Stimulated activated CD4-positive, alpha-beta T cell treated with anti-CD3 and anti-CD28 coated beads, Interleukin-4, amount 100 ng/mL, for 1 hour (primary cell): ENCODE results near the gene TALDO1.
"Not testable (repeated sequence)": the region's sequence is repeated elsewhere in the genome, so short reads cannot be mapped to it uniquely, and the experiment has no call there.

Experiments used
- DNase-seq: peaks from one replicate; pipeline ENCODE4 v3.0.0-alpha.2; 2020

TALDO1 gene

DNA sequence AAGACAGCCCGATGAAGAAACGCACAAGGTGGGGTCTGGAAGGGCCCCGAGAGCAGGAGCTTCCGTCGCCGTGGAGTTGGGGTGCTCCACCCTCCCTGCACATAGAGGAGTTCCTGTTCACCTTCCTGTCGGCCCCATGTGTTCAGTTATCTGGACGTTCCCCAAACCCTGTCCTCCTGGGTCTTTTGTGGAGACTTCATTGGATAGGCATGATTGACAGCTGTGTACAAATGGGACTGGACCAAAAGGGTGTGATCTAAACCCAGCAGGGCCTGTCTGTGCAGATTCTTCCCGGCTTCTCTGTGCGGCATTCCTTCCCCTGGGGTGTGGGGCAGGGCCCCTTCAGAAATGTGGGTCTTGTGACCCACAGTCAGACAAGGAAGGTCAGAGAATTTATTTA, 9.4 kb upstream of the TALDO1 start:
- DNase-seq, result not testable (repeated sequence)

DNA sequence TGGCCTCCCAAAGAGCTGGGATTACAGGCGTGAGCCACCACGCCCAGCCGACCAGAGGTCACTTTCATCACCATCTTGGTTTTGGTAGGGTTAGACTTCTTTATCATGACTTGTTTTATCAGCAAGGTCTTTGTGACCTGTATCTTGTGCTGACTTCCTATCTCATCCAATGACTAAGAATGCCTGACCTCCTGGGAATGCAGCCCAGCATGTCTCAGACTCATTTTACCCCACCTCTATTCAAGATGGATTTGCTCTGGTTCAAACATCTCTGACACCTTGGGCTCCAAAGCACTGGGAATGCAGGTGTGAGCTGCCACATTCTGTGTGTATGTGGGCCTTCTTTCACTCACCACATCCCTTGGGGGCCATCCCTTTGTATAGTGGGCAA, 5.1 kb upstream of the TALDO1 start:
- no peak for DNase-seq

DNA sequence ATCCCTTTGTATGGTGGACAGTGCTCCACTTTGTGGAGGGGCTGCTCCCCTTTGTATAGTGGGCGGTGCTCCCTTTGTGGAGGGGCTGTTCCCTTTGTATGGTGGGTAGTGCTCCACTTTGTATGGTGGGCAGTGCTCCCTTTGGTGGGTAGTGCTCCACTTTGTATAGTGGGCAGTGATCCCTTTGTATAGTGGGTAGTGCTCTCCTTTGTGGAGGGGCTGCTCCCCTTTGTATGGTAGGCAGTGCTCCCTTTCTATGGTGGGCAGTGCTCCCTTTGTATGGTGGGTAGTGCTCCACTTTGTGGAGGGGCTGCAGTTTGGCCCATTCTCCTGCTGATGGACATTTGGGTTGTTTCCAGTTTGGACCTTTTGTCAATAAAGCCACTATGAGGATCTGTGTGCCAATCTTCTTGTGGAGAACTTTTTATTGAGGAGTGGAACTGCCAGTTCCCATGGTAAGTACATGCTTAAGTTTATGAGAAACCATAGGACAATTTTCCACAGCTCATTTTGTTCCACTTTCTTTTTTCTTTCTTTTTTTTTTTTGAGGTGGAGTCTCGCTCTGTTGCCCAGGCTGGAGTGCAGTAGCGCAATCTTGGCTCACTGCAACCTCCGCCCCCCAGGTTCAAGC, 4.6 kb upstream of the TALDO1 start:
- no peak for DNase-seq

DNA sequence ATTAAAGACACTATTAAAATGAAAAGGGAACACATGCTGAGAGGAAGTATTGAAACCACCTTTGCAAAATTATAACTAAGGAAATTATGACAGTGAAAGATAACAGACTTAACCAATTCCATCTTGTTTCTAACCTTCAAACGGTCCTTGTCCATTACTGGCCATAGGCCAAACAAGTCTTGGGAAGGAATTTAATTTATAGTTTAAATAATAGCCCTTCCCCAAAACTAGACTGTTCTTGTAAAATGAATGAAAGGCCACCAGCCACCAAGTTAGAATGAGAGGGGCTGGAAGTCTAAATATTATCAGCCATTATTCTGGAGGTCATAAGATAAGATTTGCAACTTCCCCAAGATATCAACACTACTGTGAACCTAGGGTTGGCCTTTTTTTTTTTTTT, 1.8 kb upstream of the TALDO1 start:
- DNase-seq, result no peak

DNA sequence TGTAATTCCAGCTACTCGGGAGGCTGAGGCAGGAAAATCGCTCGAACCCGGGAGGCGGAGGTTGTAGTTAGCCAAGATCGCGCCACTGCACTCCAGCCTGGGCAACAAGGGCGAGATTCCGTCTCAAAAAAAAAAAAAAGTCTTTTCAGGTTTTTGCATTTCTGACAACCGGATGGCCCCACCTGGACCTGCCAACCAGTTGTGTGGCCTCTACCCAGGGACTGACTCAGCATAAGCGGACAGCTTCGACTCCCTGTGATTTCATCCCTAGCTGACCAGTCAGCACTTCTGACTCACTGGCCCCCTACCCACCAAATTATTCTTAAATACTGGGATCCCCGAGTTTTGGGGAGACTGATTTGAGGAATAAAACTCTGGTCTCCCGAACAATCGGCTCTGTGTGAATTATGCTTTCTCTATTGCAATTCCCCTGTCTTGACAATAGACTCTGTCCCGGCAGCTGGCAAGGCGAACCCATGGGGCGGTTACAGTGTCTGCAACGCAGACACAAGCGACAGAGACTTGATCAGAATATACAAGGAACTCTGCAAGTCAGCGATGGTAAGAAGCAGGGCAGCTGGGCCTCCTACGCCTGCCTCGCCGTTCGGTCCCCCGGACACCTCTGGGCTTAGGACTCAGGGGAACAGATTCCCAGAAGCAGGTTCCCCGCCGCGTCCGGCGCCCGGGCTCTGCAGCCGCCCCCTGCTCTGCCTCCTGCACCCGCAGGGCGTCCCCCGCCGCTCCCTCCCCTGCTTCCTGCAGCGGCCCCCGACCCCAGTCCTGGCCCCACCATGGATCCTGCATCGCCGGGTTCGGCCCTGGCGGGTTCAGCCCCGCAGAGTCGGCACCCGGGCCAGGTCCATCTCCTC, 741 bp upstream of the TALDO1 start:
- no peak for DNase-seq

DNA sequence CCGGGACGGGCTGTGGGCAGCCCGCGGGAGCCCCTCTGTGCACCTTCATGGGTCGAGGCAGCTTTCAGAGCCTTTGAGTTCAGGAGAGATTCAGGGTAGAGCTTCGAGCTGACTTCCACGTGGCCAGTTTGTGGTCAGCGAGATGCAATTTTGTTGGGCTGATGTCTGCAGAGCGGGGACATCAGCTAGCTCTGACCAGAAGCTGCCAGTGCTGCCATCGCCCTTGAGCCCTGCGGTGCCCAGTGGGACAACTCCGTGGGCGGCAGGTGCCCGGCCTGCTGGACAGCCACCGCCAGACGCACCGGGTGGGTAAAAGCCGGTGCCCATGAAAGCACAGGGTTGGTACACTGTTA, 719 bp downstream of the TALDO1 start:
- DNase-seq, result no peak

DNA sequence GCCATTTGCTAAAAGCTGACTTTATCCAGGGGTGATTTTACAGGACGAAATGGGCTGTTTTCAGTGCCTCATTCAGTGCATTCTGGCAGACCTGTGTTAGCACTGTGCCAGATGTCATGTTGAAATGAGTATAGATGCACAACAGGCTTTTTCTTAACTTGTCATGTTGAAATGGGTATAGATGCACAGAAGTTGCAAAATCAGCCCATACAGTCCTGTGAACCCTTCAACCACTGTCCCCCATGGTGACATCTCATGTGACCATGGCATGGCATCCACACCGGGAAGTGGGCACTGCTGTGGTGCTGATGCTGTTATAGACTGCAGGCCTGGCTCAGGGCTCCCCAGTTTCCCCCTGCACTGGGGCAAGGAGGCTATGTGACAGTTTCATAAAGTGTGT, 2.5 kb downstream of the TALDO1 start:
- DNase-seq, result no peak

DNA sequence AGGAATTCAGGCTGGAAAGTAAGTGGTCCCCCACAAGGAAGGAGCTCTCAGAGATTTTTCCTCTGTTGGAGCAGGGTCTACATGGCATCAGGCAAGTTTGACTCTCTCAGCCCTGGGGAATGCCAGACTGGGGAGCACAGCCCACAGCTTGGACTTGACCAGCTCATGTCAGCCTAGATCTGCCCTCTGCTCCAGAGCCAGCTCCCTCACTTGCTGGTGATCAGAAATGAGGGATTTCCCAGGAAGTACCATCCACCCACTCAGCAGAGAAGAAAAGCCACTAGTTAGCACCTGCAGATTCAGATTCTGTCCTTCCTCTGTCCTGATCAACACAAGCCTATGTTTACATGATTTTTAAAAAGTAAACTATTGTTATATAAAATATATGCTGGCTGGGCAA, 13.0 kb downstream of the TALDO1 start:
- no peak for DNase-seq

DNA sequence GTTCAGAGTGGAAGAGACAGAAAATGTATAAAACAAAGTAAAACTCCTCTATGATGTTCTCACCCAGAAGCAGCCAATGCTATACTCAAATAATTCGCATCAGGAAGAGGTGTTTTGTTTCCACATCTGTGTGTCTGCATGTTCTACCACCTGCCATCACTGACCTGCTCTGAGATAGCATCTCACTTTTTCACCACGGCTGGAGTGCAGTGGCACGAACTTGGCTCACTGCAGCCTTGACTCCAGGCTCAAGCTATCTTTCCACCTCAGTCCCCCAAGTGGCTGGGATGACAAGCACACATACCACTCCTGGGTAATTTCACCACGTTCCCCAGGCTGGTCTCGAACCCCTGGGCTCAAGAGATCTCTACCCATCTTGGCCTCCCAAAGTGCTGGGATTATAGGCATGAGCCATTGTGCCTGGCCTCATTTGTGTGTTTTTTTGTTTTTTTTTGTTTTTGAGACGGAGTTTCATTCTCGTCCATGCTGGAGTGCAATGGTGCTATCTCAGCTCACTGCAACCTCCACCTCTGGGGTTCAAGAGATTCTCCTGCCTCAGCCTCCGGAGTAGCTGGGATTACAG, 14.4 kb downstream of the TALDO1 start:
- DNase-seq, result no peak

DNA sequence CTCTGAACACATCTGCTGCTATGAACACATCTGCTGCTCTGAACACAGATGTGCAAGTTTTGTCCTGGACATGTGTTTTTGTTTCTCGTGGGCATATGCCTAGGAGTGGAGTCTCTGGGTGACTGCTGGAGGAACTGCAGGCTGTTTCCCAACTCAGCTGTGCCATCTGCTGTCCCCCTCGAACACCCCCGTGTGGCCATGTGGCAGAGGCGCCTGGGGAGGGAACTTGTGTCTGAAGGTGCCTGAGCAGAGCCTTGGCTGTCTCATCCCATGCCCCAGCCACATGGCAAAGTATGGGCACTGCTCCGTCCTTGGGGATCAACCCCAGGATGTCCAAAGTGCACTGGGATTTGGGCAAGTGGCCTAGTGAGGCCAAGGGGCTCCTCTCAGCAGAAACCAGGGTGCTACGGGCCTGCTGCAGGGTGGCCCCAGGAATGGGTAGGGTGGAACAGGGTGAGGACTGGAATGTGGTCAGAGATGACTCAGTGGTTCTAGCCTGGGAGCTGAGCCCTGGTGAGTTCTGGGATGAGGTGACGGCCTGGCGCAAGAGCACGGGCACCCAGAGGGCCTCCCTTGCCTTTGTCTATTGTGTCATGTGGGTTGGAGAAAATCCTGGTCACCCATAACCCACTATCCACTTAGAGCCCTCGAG, 15.3 kb downstream of the TALDO1 start:
- no peak for DNase-seq

DNA sequence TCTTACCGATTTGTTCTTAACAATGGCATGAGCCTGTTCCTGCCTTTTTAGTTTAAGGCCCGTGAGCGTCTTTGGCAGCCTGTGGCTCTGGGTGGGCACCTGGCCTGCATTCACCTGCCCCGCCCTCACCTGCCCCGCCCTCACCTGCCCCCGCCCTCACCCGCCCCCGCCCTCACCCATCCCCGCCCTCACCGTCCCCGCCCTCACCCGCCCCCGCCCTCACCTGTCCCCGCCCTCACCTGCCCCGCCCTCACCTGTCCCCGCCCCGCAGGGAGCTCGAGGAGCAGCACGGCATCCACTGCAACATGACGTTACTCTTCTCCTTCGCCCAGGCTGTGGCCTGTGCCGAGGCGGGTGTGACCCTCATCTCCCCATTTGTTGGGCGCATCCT, 15.8 kb downstream of the TALDO1 start:
- DNase-seq, result no peak

DNA sequence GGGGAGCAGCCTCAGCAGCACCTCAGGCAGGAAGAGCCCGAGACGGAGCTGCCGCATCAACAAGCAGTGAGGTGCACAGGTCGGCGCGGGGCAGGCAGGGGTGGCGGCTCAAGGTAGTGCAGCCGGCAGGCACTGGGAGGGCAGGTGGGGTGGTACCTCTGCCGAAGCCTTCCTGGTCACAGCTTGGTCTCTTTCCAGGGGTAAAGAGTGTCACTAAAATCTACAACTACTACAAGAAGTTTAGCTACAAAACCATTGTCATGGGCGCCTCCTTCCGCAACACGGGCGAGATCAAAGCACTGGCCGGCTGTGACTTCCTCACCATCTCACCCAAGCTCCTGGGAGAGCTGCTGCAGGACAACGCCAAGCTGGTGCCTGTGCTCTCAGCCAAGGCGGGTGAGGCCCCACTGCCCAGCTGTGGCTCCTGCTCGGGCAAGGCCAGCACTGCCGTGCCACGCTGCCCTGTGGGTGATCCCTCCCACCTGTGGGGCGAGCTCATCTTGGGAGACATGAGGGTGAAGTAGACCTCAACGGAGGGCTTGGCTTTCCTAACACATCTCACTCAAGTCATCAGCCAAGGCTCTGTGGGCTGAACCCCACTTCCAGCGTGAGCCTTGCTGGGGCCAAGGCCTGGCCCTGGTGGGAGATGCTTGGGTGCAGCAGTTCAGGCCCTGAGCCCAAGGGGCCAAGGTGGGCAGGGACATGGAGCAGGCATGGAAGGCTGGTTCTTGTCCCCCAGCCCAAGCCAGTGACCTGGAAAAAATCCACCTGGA, 16.5 kb downstream of the TALDO1 start:
- DNase-seq, result no peak

DNA sequence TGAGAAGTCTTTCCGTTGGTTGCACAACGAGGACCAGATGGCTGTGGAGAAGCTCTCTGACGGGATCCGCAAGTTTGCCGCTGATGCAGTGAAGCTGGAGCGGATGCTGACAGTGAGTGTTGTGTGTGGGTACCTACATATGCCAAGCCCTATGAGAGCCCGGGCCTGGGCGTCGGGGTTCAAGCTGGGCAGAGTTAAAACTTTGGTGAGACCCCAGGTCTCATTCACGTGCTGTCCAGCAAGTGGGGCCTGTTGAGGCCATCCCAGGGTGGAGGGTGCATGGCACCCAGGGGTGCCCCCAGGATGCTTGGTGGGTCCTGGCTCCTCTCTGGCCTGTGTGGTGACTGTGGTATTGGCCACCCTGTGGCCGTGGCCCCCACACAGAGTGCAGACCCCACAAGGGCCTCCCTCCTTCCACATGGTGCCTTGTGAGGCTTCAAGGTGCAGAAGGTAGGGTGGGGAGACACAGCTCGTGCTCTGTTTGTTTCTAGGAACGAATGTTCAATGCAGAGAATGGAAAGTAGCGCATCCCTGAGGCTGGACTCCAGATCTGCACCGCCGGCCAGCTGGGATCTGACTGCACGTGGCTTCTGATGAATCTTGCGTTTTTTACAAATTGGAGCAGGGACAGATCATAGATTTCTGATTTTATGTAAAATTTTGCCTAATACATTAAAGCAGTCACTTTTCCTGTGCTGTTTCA, 17.2 kb downstream of the TALDO1 start:
- DNase-seq, result no peak

DNA sequence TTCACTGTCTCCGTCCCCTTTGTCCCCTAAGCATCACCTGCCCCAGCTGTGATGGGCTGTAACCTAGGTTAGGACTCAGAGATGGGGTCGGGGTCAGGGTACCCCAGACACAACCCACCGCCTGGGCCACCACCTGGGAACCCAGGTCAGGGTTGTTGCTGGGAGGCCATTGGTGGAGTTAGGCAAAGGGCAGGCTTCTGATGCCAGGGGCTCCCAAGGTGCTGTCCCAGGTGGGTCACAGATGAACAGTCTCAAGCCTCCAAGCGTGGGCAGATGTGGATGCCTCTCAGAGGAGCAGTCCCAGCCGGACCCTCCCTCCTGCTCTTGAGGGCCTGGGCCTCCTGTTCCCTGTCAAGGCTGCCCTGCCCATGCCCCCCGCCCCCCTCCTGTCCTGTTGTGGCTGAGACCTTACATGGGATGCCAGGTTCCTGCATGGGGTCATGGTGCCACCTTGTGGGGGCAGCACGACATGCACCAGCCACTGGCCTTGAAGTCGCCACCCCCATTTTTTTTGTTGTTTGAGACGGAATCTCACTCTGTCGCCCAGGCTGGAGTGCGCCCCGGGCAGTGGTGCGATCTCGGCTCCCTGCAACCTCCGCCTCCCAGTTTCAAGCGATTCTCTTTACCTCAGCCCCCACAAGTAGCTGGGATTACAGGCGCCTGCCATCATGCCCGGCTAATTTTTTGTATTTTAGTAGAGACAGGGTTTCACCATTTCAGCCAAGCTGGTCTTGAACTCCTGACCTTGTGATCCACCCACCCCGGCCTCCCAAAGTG, 17.9 kb downstream of the TALDO1 start:
- peak; percentile 64 for DNase-seq

DNA sequence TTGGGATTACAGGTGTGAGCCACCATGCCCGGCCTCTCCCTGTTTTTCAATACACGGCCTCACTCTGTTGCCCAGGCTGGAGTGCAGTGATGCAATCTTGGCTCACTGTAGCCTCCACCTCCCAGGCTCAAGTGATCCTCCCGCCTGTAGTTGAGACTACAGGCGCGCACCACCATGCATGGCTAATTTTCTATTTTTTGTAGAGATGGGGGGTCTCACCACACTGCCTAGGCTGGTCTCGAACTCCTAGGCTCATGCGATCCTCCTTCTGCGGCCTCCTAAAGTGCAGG, 18.5 kb downstream of the TALDO1 start:
- no peak for DNase-seq

DNA sequence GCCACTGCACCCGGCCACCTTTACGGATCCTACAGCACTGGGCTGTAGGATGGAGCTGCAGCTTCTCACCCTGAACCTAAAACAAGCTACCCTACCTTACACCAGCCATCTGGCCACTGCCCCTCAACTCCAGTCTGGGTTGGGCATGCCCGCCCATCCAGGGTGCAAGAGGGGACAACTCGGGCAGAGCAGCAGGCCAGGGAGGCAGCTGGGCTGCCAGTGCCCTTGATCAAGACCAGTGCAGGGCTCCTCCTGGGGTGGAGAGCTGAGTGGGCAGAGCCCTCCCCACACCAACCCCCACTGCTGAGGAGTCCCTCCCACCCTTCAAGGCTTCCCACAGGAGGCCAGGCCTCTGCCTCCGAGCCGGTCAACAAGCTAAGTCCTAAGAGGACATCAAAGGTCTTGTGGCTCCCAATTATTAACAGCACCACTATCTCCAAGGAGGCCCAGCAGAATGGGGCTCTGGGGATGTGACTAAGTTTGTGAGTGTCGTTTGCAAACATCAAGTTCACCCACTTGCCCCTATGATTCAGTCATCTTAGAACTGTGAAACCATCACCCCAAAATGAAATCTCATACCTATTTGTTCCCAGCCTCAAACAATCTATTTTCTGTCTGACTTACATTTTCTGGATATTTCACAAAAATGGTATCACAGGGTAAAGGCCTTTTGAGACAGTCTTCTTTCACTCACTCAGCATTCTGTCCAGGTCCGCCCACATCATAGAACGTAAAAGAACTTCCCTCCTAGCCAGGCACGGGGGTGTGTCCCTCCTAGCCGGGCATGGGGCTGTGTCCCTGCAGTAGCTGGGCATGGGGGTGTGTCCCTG, 19.1 kb downstream of the TALDO1 start:
- DNase-seq, result no peak

DNA sequence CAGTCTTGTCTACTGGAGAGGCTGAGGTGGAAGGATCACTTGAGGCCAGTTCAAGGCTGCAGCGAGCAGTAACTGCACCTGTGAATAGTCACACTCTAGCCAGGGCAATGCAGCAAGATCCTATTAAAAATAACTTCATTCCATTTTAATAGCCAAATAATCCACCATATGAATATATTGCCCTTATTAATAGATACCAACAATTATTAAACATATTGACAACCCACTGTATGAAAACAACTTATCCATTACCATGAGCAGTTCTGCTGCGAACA, 19.6 kb downstream of the TALDO1 start:
- no peak for DNase-seq

DNA sequence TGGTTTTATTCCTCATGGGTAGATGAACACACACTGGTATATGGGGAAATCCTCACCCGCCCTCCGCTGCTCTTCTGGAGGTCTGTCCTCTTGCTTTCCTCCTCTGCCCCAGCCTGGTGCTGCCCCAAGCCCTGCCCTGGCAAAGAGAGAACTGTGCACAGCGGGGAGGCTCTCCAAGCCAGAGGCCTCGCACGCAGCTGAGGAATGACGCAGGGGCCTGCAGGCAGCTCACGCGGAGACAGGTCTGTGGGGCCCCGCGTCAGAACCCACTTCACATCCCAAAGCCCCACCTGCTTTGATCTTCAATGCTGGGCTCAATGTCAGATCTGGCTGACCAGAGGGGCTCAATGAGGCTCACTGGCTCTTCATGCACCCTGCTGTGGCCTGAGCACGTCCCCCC, 20.0 kb downstream of the TALDO1 start:
- DNase-seq, result no peak

DNA sequence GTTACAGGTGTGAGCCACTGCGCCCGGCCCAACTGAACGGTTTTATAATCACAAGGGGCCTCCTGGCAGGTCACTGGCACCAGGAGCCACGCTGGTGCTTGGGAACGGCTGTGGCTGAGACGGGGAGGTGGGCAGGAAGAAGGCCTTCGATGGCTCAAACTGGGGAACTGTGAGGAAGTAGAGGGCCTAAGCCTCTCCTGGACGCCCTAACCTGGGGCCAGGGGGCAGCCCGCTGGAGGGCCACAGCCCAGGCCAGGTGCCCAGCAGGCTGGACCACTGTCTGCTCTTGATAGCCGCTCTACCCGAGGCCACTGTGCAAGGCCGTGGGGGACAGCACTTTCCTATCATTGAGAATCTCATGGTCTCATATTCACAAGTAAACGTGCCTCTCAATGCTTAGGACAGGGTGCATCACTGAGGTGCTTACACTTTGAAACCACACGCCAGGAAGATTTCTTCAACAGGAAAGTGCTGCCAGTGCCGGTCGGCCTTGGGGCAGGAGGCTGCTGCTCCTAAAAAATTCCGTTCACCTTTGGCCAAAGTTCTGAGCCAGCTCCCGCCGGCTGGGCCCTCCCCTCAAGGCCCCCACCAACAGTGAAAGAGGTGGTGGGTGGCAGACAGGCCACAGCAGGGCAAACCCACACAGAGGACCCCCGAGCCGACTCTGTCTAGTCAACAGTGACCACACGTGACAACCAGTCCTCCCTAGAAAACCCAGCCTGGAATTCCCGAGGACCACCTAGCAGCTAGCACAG, 22.8 kb downstream of the TALDO1 start:
- no peak for DNase-seq
